K562 (cell line): ENCODE results near the gene MPRIP. TPM values are rescaled to one million over a fixed set of nuclear protein-coding genes. Genes with fewer than 3 reads are reported as not detected.

ENCODE experiments used
- ATAC-seq: fragments of 200-7000 bp; cut with Tn5 transposase; 3 replicates; pipeline ENCODE4 v1.9.1; 2020; ENCODE audit warnings: moderate library complexity
- BruUV-seq: library from RNA; stranded (reverse); fragments of 400-500 nt; replicated peaks from 2 replicates; lab custom pipeline; 2021; lab: Mats Ljungman, UMichigan
- CTCF ChIA-PET: fragments of 300-600 bp; formaldehyde crosslinking; extraction: SDS; loops from one replicate; lab custom pipeline; 2021; ENCODE audit warnings: low intra/inter-chr PET ratio; lab: Yijun Ruan, JAX
- POLR2A ChIA-PET: fragments of 300-600, 350-650 bp; sonication (Branson Sonifier 250); formaldehyde crosslinking; extraction: SDS; loops from one replicate; lab custom pipeline; 2021; ENCODE audit warnings: antibody characterized with exemption, inconsistent platforms; lab: Yijun Ruan, JAX
- DNase-seq, 4 experiments: peaks; one replicate each; pipeline versions ENCODE4 v3.0.0 to v3.0.0-alpha.2; 2011 to 2018; ENCODE audit warnings: low spot score in 3 of 4, mixed read lengths in 3 of 4; ENCODE audit errors: extremely low read depth in 1 of 4
- FAIRE-seq: peaks from 2 replicates; lab custom pipeline; 2011; peaks lifted over from hg19 to GRCh38; lab: Jason Lieb, UNC
- H2AFZ ChIP-seq: 2 replicates; pipeline ENCODE4 v1.6.0; 2011; ENCODE audit warnings: low read depth, low read length, control low read depth, inconsistent platforms
- H3K27ac ChIP-seq: fragments of 200-600 bp; 3 replicates; pipeline ENCODE4 v1.8.0; 2011; ENCODE audit warnings: low read depth, mild to moderate bottlenecking, control low read depth, inconsistent platforms, low read length, moderate library complexity, mixed read lengths; ENCODE audit errors: extremely low read depth
- H3K27me3 ChIP-seq, 2 experiments: fragments of 300-600 bp in 1 of 2; 2 replicates in 1 of 2; 3 replicates in 1 of 2; pipeline versions ENCODE4 v1.6.0 to v1.8.0; 2011; ENCODE audit warnings: inconsistent platforms in 2 of 2, low read length in 2 of 2, mild to moderate bottlenecking in 1 of 2, mixed read lengths in 1 of 2, moderate library complexity in 1 of 2; ENCODE audit not compliant: control insufficient read depth in 2 of 2, insufficient read depth in 2 of 2
- H3K36me3 ChIP-seq: fragments of 300-600 bp; 3 replicates; pipeline ENCODE4 v1.8.0; 2011; ENCODE audit warnings: mild to moderate bottlenecking, low read length, inconsistent platforms; ENCODE audit not compliant: control insufficient read depth, insufficient read depth
- H3K4me1 ChIP-seq, 2 experiments: fragments of 200-600 bp in 1 of 2; replicated peaks in 1 of 2; 2 replicates in 1 of 2; 3 replicates in 1 of 2; pipeline versions ENCODE4 v1.5.1 to v1.8.0; 2011; ENCODE audit warnings: inconsistent platforms in 2 of 2, low read length in 2 of 2, mild to moderate bottlenecking in 1 of 2, mixed read lengths in 1 of 2, moderate library complexity in 1 of 2; ENCODE audit not compliant: control insufficient read depth in 2 of 2, insufficient read depth in 2 of 2
- H3K4me2 ChIP-seq: 2 replicates; pipeline ENCODE4 v1.6.1; 2011; ENCODE audit warnings: low read length, control low read depth, inconsistent platforms, mixed read lengths; ENCODE audit not compliant: insufficient read depth
- H3K4me3 ChIP-seq: fragments of 200-600 bp; sonication (generic), shearing (Covaris generic); 2 replicates; pipeline ENCODE4 v1.5.1; 2016; ENCODE audit warnings: control low read depth, inconsistent platforms
- H3K79me2 ChIP-seq: fragments of 200-600 bp; 3 replicates; pipeline ENCODE4 v1.8.0; 2011; ENCODE audit warnings: low read length, inconsistent platforms; ENCODE audit not compliant: control insufficient read depth, insufficient read depth
- H3K9ac ChIP-seq, 2 experiments: 2 replicates each; pipeline versions ENCODE4 v1.6.0 to v1.6.1; 2011; ENCODE audit warnings: low read depth in 2 of 2, low read length in 2 of 2, control low read depth in 1 of 2, inconsistent platforms in 1 of 2, mild to moderate bottlenecking in 1 of 2, mixed read lengths in 1 of 2; ENCODE audit not compliant: insufficient read depth in 1 of 2
- H3K9me1 ChIP-seq: one replicate; pipeline ENCODE4 v1.6.0; 2011; ENCODE audit warnings: inconsistent platforms, mild to moderate bottlenecking, low read length, moderate library complexity; ENCODE audit not compliant: control insufficient read depth, insufficient read depth
- H3K9me3 ChIP-seq: replicated peaks from 2 replicates; pipeline ENCODE4 v1.5.1; 2011; ENCODE audit warnings: low read depth, low read length, inconsistent platforms; ENCODE audit not compliant: control insufficient read depth, insufficient read depth
- H4K20me1 ChIP-seq: replicated peaks from 2 replicates; pipeline ENCODE4 v1.6.1; 2011; ENCODE audit warnings: low read length, inconsistent platforms, mixed read lengths; ENCODE audit not compliant: control insufficient read depth, insufficient read depth
- CBX3 ChIP-seq, 2 experiments: IDR thresholded peaks; 1 replicate in 1 of 2; 2 replicates in 1 of 2; pipeline ENCODE4 v1.6.1; 2012; ENCODE audit warnings: inconsistent platforms in 2 of 2, low read length in 2 of 2, borderline replicate concordance in 1 of 2, control low read depth in 1 of 2
- CHCHD3 ChIP-seq: fragments of 250-450 bp; sonication (Bioruptor Pico); IDR thresholded peaks from 2 replicates; pipeline ENCODE4 v2.1.2; 2022; ENCODE audit warnings: mild to moderate bottlenecking
- CHD7 ChIP-seq: fragments of 200-600 bp; sonication (generic); IDR thresholded peaks from one replicate; pipeline ENCODE4 v1.6.1; 2012; ENCODE audit warnings: mild to moderate bottlenecking, low read depth, low read length, inconsistent platforms
- GABPB2 ChIP-seq: fragments of 250-450 bp; sonication (Bioruptor Pico); conservative IDR thresholded peaks from 2 replicates; pipeline ENCODE4 v1.5.1; 2021; ENCODE audit warnings: mild to moderate bottlenecking
- GTF2F1 ChIP-seq: IDR thresholded peaks from 2 replicates; pipeline ENCODE4 v1.6.1; 2011; ENCODE audit warnings: low read depth, low read length, improper control_type of control experiment
- ILF3 ChIP-seq: fragments of 450-650 bp; IDR thresholded peaks from 2 replicates; pipeline ENCODE4 v1.6.1; 2018; ENCODE audit warnings: antibody characterized with exemption, mild to moderate bottlenecking, moderate library complexity, borderline replicate concordance
- MTA2 ChIP-seq: fragments of 450-650 bp; IDR thresholded peaks from 2 replicates; pipeline ENCODE4 v1.6.1; 2016; ENCODE audit warnings: low read depth
- NEUROD1 ChIP-seq: fragments of 150-350 bp; IDR thresholded peaks from 2 replicates; pipeline ENCODE4 v1.6.1; 2014; ENCODE audit warnings: borderline replicate concordance, low read length, low read depth; ENCODE audit not compliant: partially characterized antibody
- SMAD4 ChIP-seq: fragments of 250-450 bp; sonication (Bioruptor Pico); conservative IDR thresholded peaks from 2 replicates; pipeline ENCODE4 v1.8.0; 2021; ENCODE audit warnings: inconsistent platforms, mild to moderate bottlenecking, moderate library complexity
- SRSF7 ChIP-seq: fragments of 200-400 bp; formaldehyde crosslinking; optimal IDR thresholded peaks from 2 replicates; pipeline ENCODE3; 2017; ENCODE audit warnings: mild to moderate bottlenecking, low read depth, low read length
- TRIM28 ChIP-seq: fragments of 450-650 bp; IDR thresholded peaks from 2 replicates; pipeline ENCODE4 v1.6.1; 2017
- XRCC4 ChIP-seq: IDR thresholded peaks from one replicate; pipeline ENCODE4 v1.6.1; 2011; ENCODE audit not compliant: insufficient read depth, insufficient read length; ENCODE audit errors: extremely low read depth
- WGBS: fragments of 100-300 bp; shearing (Covaris generic); methylation state at CpG from one replicate; pipeline ENCODE4 v1.1.6; 2016; ENCODE audit warnings: low coverage, mixed read lengths; ENCODE audit not compliant: insufficient coverage; ENCODE audit errors: missing lambda C conversion rate; 5-methylcytosine and 5-hydroxymethylcytosine counted together
- in situ Hi-C: fragments of 300-500 bp; cut with MboI; formaldehyde crosslinking; loops from 4 replicates; pipeline ENCODE4 v1.15.0; 2018; ENCODE audit warnings: inconsistent platforms, mixed read lengths
- intact Hi-C: fragments of 100-400 bp; cut with micrococcal nuclease; formaldehyde crosslinking; loops from 2 replicates; pipeline ENCODE4 v1.14.2; 2022
- polyA plus RNA-seq, 8 experiments: library from polyadenylated mRNA; depleted of rRNA in 4 of 8; stranded (reverse) in 5 of 8; unstranded in 3 of 8; fragments of >200 nt; fragmentation: Nextera tagmentation in 2 of 8; fragmentation: Illumina TruSeq in 1 of 8; extraction: Ambion mirVana in 2 of 8; extraction: Trizol in 1 of 8; gene quantifications; 2 replicates each; pipeline versions ENCODE4 v1.2.1 to v1.2.3, GENCODE V29; 2011 to 2014; ENCODE audit warnings: inconsistent platforms in 1 of 8, missing spikeins in 1 of 8
- total RNA-seq, 7 experiments: library from RNA; depleted of rRNA in 6 of 7; stranded (reverse); fragments of >200 nt in 6 of 7; fragmentation: Illumina TruSeq in 2 of 7; extraction: Trizol in 2 of 7; gene quantifications; 2 replicates each; pipeline versions ENCODE4 v1.2.1 to v1.2.3, GENCODE V29; 2011 to 2021; ENCODE audit warnings: low replicate concordance in 1 of 7

The MPRIP gene
- total and polyA plus RNA-seq, 9 of the 15 experiments (the other 6 are each of a cell fraction or from before 2014, with no cell fraction given) = 10.0 to 72.6 (median 30.1) TPM

- no TSS peak for BruUV-seq
- no peaks in the 10 kb centered on the region for H4K20me1 ChIP-seq
- H3K4me3 ChIP-seq = no peak overlapping the region
- no peak overlapping the region for H2AFZ ChIP-seq
- intact Hi-C loops = no loop called here
- no peak overlapping the region for H3K9ac ChIP-seq
- no peaks in the 10 kb centered on the region for H3K9me3 ChIP-seq
- H3K9me1 ChIP-seq = peaks cover 3% of the 10 kb centered on the region
- H3K36me3 ChIP-seq = peaks cover 24% of the 10 kb centered on the region; the same call in 1 of the 3 replicates
- FAIRE-seq (no peak), ATAC-seq (no peak), DNase-seq (no peak)
- H3K4me1 ChIP-seq = peaks cover 7 to 18% of the 10 kb centered on the region in 2 experiments; a peak in 4 of 5 replicates
- in situ Hi-C loops = no loop called here
- H3K79me2 ChIP-seq = no peaks in the 10 kb centered on the region
- no peak overlapping the region for H3K4me2 ChIP-seq
- POLR2A ChIA-PET = interaction anchor here (0.6 to 0.7 kb wide), 2 partner anchors 109 to 138 kb away, joined by 3 to 4 read pairs; no protein-coding TSS in a partner anchor
- WGBS = 90% methylated on average over 2 of the region's 5 CpGs
- no peak overlapping the region for H3K27ac ChIP-seq
- CTCF ChIA-PET = no interaction called here
- H3K27me3 ChIP-seq = no peaks in the 10 kb centered on the region
- TF ChIP-seq GTF2F1 = no peak
- no peak for TF ChIP-seq TRIM28
- TF ChIP-seq XRCC4 = no peak
- no peak for TF ChIP-seq CHD7
- no peak for TF ChIP-seq CHCHD3
- TF ChIP-seq ILF3 = no peak
- TF ChIP-seq SMAD4 = no peak
- TF ChIP-seq GABPB2 (CRISPR knock-in tag) = no peak
- TF ChIP-seq SRSF7 = no peak
- no peak for TF ChIP-seq CBX3 (IDR thresholded peaks at IDR 0.05; ENCODE audit: borderline replicate concordance in 1 of 2, low read length in 2 of 2)
- no peak for TF ChIP-seq NEUROD1
- no peak for TF ChIP-seq MTA2
These were observed 126.1 kb downstream of the MPRIP start for GRCh38 chr17:17168401-17168800.
